Stimulated activated CD4-positive, alpha-beta T cell treated with anti-CD3 and anti-CD28 coated beads, Interleukin-4, amount 100 ng/mL, for 48 hours (primary cell): ENCODE results near the gene SLC10A3.

ENCODE experiments used
- DNase-seq, 2 donors: peaks; one replicate each; pipeline ENCODE4 v3.0.0-alpha.2; 2020; ENCODE audit warnings: low read depth in 2 of 2

SLC10A3 gene

GRCh38 chrX:154440623-154441357, 49.6 kb downstream of the SLC10A3 start:
- no peak for DNase-seq

GRCh38 chrX:154439841-154440240, 50.6 kb downstream of the SLC10A3 start:
- no peak for DNase-seq

DNA sequence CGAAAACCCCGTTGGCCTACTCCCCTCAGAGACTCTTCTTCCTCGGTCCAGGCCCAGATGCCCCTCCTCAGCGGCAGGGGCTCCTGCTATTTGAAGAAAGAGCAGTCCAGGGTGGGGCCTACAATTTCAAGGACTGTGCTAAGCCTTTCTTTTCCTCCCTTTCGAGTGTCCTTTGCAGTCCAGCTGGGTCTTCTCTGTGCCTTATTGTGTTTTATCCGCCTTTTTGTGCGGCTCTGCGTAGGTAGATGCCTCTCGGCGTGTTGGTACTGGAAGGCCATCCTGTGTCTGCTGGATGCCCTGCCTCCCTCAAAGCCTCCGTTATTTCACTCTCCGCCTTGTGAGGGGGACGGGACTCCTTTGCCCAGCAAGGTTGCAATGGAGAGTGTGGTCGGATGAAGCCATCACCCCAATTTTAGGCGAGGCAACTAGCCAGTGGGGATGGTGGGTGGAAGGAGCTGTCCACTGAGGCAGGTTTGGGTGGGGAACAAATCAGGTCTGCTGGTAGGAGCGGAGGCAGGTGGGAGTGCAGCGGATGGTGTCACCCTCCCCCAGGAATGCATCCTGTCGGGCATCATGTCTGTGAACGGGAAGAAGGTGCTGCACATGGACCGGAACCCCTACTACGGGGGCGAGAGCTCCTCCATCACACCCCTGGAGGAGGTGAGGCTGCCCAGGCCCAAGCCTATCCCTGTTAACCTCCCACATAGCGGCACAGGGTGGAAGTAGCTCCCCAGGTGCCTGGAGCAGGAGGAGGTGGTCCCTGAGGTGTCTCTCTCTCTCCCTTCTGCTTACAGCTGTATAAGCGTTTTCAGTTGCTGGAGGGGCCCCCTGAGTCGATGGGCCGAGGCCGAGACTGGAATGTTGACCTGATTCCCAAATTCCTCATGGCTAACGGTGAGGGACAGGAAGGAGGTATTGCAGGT, 52.2 kb downstream of the SLC10A3 start:
- DNase-seq: no peak
